GM21390 (cell line): ENCODE measurements around the gene NDUFV1.
"Not testable (repeated sequence)": the region's sequence is repeated elsewhere in the genome, so short reads cannot be mapped to it uniquely, and the experiment has no call there.

Experiments used
- ATAC-seq: cut with Tn5 transposase; IDR thresholded peaks from one replicate; pipeline ENCODE4 v1.9.1; 2021; ENCODE audit not compliant: unreplicated experiment

The NDUFV1 gene

DNA sequence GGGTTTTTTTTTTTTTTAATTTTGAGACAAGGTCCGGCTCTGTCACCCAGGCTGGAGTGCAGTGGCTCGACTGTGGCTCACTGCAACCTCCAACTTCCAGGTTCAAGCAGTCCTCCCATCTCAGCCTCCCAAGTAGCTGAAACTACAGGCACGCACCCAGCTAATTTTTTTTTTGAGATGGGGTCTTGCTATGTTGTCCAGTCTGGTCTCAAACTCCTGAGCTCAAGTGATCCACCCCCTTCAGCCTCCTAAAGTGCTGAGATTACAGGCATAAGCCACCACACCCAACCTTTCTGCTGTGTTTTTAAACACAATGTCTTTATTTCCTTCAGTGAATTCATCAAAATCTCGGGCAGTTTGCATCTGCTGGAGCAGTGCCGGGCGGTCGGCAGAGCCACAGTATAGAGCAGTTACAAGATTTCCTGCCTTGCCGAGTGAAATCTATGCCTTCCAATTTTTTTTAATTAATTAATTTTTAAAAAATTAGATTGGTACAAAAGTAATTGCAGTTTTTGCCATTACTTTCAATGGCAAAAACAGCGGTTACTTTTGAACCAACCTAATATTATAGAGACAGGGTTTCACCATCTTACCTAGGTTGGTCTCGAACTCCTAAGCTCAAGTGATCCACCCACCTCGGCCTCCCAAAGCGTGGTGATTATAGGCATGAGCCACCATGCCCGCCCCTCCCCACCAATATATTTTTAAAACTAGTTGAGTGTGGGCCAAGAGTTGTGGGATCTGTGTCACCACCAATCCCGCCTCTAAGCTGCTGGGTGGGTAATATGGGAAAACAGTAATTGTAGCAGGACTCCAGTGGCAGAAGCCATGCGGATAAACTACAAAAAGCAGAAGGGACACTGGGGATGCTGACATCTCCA is 46.5 kb downstream of the NDUFV1 start:
- no peak for ATAC-seq

GRCh38 chr11:67654225-67654624 is 47.5 kb downstream of the NDUFV1 start:
- no peak for ATAC-seq

GRCh38 chr11:67656278-67656922 is 49.7 kb downstream of the NDUFV1 start:
- ATAC-seq: no peak

- no peak for ATAC-seq
Measured at GRCh38 chr11:67657300-67657699, 50.6 kb downstream of the NDUFV1 start.

- ATAC-seq: not testable (repeated sequence)
Measured at GRCh38 chr11:67659651-67660165, 53.0 kb downstream of the NDUFV1 start.

DNA sequence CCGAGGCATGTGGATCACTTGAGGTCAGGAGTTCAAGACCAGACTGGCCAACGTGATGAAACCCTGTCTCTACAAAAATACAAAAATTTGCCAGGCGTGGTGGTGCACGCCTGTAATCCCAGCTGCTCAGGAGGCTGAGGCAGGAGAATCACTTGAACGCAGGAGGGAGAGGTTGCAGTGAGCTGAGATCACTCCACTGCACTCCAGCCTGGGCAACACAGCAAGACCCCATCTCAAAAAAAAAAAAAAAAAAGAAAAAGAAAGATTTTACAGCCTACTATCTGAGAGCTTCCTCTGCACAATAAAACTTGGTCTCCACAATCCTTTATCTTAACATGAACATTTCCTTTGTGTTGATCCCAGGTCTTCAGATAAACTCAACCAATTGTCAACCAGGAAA is 54.0 kb downstream of the NDUFV1 start:
- ATAC-seq: not testable (repeated sequence)
